ENCODE measurements around the gene H6PD. TPM values are rescaled to one million over a fixed set of nuclear protein-coding genes. Genes with fewer than 3 reads are reported as not detected.

The H6PD gene
- total RNA-seq, 2 experiments from 2014 or later = 13.2 to 13.5 TPM

GRCh38 chr1:9311479-9311878, 76.9 kb downstream of the H6PD start:
- DNase-seq (no peak), ATAC-seq (no peak)
- H3K27ac Mint-ChIP-seq = no peak overlapping the region
- no peaks in the 10 kb centered on the region for H3K36me3 Mint-ChIP-seq
- H3K4me3 Mint-ChIP-seq = no peak overlapping the region
- no peaks in the 10 kb centered on the region for H3K27me3 Mint-ChIP-seq
- CTCF ChIA-PET = no interaction called here
- H3K9me3 Mint-ChIP-seq (ENCODE audit: low read depth) = no peaks in the 10 kb centered on the region
- H3K4me1 Mint-ChIP-seq = peaks cover 25% of the 10 kb centered on the region

GRCh38 chr1:9312168-9312720, 77.7 kb downstream of the H6PD start:
- Mint-ChIP-seq H3K9me3 (ENCODE audit: low read depth) (no peaks in the 10 kb centered on the region), H3K4me3 (no peak overlapping the region), H3K27ac (no peak overlapping the region), H3K36me3 (no peaks in the 10 kb centered on the region), H3K4me1 (peaks cover 33% of the 10 kb centered on the region), H3K27me3 (no peaks in the 10 kb centered on the region)
- ATAC-seq (no peak), DNase-seq (no peak)
- CTCF ChIA-PET = no interaction called here

- H3K4me1 Mint-ChIP-seq = peaks cover 38% of the 10 kb centered on the region
- no peaks in the 10 kb centered on the region for H3K9me3 Mint-ChIP-seq (ENCODE audit: low read depth)
- H3K4me3 Mint-ChIP-seq = no peak overlapping the region
- ATAC-seq = no peak
- no peaks in the 10 kb centered on the region for H3K36me3 Mint-ChIP-seq
- H3K27me3 Mint-ChIP-seq = no peaks in the 10 kb centered on the region
- CTCF ChIA-PET = interaction anchor here (1.0 kb wide), 1 partner anchor 182 kb away, joined by 3 read pairs; no protein-coding TSS in a partner anchor
- H3K27ac Mint-ChIP-seq = no peak overlapping the region
- DNase-seq = no peak
Observed at GRCh38 chr1:9313576-9313975, 79.0 kb downstream of the H6PD start.

GRCh38 chr1:9314111-9314510, 79.5 kb downstream of the H6PD start:
- Mint-ChIP-seq H3K4me3 (no peak overlapping the region), H3K4me1 (peaks cover 38% of the 10 kb centered on the region), H3K9me3 (ENCODE audit: low read depth) (no peaks in the 10 kb centered on the region), H3K27ac (no peak overlapping the region), H3K36me3 (no peaks in the 10 kb centered on the region), H3K27me3 (no peaks in the 10 kb centered on the region)
- ATAC-seq (no peak), DNase-seq (no peak)
- CTCF ChIA-PET = interaction anchor here (0.7 to 1.8 kb wide), 3 partner anchors 25 to 182 kb away, joined by 3 to 8 read pairs (median 3); no protein-coding TSS in a partner anchor

- CTCF ChIA-PET = interaction anchor here (0.7 to 1.8 kb wide), 5 partner anchors 25 to 181 kb away, joined by 3 to 8 read pairs (median 3); no protein-coding TSS in a partner anchor
- DNase-seq (no peak), ATAC-seq (peak; percentile 10)
- H3K27me3 Mint-ChIP-seq = no peaks in the 10 kb centered on the region
- H3K27ac Mint-ChIP-seq = peak overlapping the region; percentile 57
- H3K4me3 Mint-ChIP-seq = no peak overlapping the region
- H3K9me3 Mint-ChIP-seq (ENCODE audit: low read depth) = no peaks in the 10 kb centered on the region
- no peaks in the 10 kb centered on the region for H3K36me3 Mint-ChIP-seq
- peaks cover 38% of the 10 kb centered on the region for H3K4me1 Mint-ChIP-seq
Observed at GRCh38 chr1:9314711-9315379, 80.3 kb downstream of the H6PD start.

GRCh38 chr1:9315411-9316079, 81.0 kb downstream of the H6PD start:
- DNase-seq = peak; percentile 76
- Mint-ChIP-seq H3K36me3 (no peaks in the 10 kb centered on the region), H3K9me3 (ENCODE audit: low read depth) (no peaks in the 10 kb centered on the region), H3K4me3 (peak overlapping the region; percentile 51), H3K4me1 (peaks cover 38% of the 10 kb centered on the region), H3K27me3 (no peaks in the 10 kb centered on the region), H3K27ac (peak overlapping the region; percentile 57)
- peak; percentile 72 for ATAC-seq
- CTCF ChIA-PET = interaction anchor here (0.8 to 1.8 kb wide), 3 partner anchors 26 to 176 kb away, joined by 3 to 8 read pairs (median 4); no protein-coding TSS in a partner anchor

GRCh38 chr1:9316080-9316444, 81.5 kb downstream of the H6PD start:
- Mint-ChIP-seq H3K27me3 (no peaks in the 10 kb centered on the region), H3K9me3 (ENCODE audit: low read depth) (no peaks in the 10 kb centered on the region), H3K4me3 (peak overlapping the region; percentile 51), H3K27ac (peak overlapping the region; percentile 57), H3K4me1 (peaks cover 38% of the 10 kb centered on the region), H3K36me3 (no peaks in the 10 kb centered on the region)
- ATAC-seq (peak; percentile 30), DNase-seq (peak; percentile 55)
- CTCF ChIA-PET = no interaction called here

GRCh38 chr1:9316512-9316911, 81.9 kb downstream of the H6PD start:
- Mint-ChIP-seq H3K9me3 (ENCODE audit: low read depth) (no peaks in the 10 kb centered on the region), H3K4me1 (peaks cover 38% of the 10 kb centered on the region), H3K36me3 (no peaks in the 10 kb centered on the region), H3K27ac (peak overlapping the region; percentile 57), H3K27me3 (no peaks in the 10 kb centered on the region), H3K4me3 (no peak overlapping the region)
- no peak for DNase-seq
- no peak for ATAC-seq
- CTCF ChIA-PET = interaction anchor here (0.7 kb wide), 1 partner anchor 50 kb away, joined by 3 read pairs; no protein-coding TSS in a partner anchor

- no peak overlapping the region for H3K4me3 Mint-ChIP-seq
- H3K36me3 Mint-ChIP-seq = no peaks in the 10 kb centered on the region
- ATAC-seq (no peak), DNase-seq (no peak)
- H3K4me1 Mint-ChIP-seq = peaks cover 38% of the 10 kb centered on the region
- no peaks in the 10 kb centered on the region for H3K27me3 Mint-ChIP-seq
- no peak overlapping the region for H3K27ac Mint-ChIP-seq
- no peaks in the 10 kb centered on the region for H3K9me3 Mint-ChIP-seq (ENCODE audit: low read depth)
- CTCF ChIA-PET = interaction anchor here (0.7 kb wide), 1 partner anchor 50 kb away, joined by 3 read pairs; no protein-coding TSS in a partner anchor
Observed at GRCh38 chr1:9317072-9317471, 82.5 kb downstream of the H6PD start.

GRCh38 chr1:9317591-9318417, 83.2 kb downstream of the H6PD start:
- no peak overlapping the region for H3K4me3 Mint-ChIP-seq
- ATAC-seq (no peak), DNase-seq (no peak)
- no peaks in the 10 kb centered on the region for H3K9me3 Mint-ChIP-seq (ENCODE audit: low read depth)
- no peaks in the 10 kb centered on the region for H3K36me3 Mint-ChIP-seq
- H3K27me3 Mint-ChIP-seq = no peaks in the 10 kb centered on the region
- no peak overlapping the region for H3K27ac Mint-ChIP-seq
- CTCF ChIA-PET = interaction anchor here (0.6 to 0.8 kb wide), 2 partner anchors 18 to 178 kb away, joined by 3 read pairs; no protein-coding TSS in a partner anchor
- peaks cover 38% of the 10 kb centered on the region for H3K4me1 Mint-ChIP-seq

GRCh38 chr1:9319208-9319788, 84.7 kb downstream of the H6PD start:
- DNase-seq (no peak), ATAC-seq (no peak)
- Mint-ChIP-seq H3K36me3 (no peaks in the 10 kb centered on the region), H3K9me3 (ENCODE audit: low read depth) (no peaks in the 10 kb centered on the region), H3K27ac (no peak overlapping the region), H3K27me3 (no peaks in the 10 kb centered on the region), H3K4me1 (peaks cover 34% of the 10 kb centered on the region), H3K4me3 (no peak overlapping the region)
- CTCF ChIA-PET = no interaction called here

- H3K27ac Mint-ChIP-seq = no peak overlapping the region
Observed at GRCh38 chr1:9319789-9320519, 85.4 kb downstream of the H6PD start.

More at GRCh38 chr1:9319789-9320519, 85.4 kb downstream of the H6PD start:
- no peaks in the 10 kb centered on the region for H3K27me3 Mint-ChIP-seq
- H3K4me3 Mint-ChIP-seq = no peak overlapping the region
- no peaks in the 10 kb centered on the region for H3K9me3 Mint-ChIP-seq (ENCODE audit: low read depth)
- ATAC-seq = no peak
- CTCF ChIA-PET = no interaction called here
- peaks cover 28% of the 10 kb centered on the region for H3K4me1 Mint-ChIP-seq
- H3K36me3 Mint-ChIP-seq = no peaks in the 10 kb centered on the region
- no peak for DNase-seq

Data from activated CD8-positive, alpha-beta memory T cell treated with anti-CD3 and anti-CD28 coated beads, Interleukin-2, amount 10 ng/mL, durations not matched to agents 7 days and 5 days (primary cell).